GM23338 (cell line): ENCODE measurements around the gene MROH7. TPM values are rescaled to one million over a fixed set of nuclear protein-coding genes. Genes with fewer than 3 reads are reported as not detected.

Experiments used
- ATAC-seq: fragments of 200-7000 bp; cut with Tn5 transposase; 3 replicates; pipeline ENCODE4 v1.9.1; 2020
- DNase-seq: peaks from one replicate; pipeline ENCODE4 v3.0.0-alpha.2; 2015; ENCODE audit warnings: low spot score
- H2AFZ ChIP-seq: fragments of 200-600 bp; sonication (generic); 2 replicates; pipeline ENCODE4 v1.8.0; 2016; ENCODE audit warnings: antibody characterized with exemption, mild to moderate bottlenecking, moderate library complexity
- H3F3A ChIP-seq: fragments of 200-600 bp; sonication (generic); replicated peaks from 2 replicates; pipeline ENCODE4 v1.8.0; 2017; ENCODE audit warnings: antibody characterized with exemption, mixed run types, low read depth
- H3K27ac ChIP-seq: fragments of 200-600 bp; sonication (generic); 2 replicates; pipeline ENCODE4 v1.6.1; 2016; ENCODE audit warnings: low read depth
- H3K27me3 ChIP-seq: fragments of 200-600 bp; sonication (generic); 2 replicates; pipeline ENCODE4 v1.8.0; 2016; ENCODE audit warnings: mild to moderate bottlenecking, mixed run types, moderate library complexity; ENCODE audit not compliant: insufficient read depth
- H3K36me3 ChIP-seq: fragments of 200-600 bp; sonication (generic); 2 replicates; pipeline ENCODE4 v1.8.0; 2016; ENCODE audit warnings: mild to moderate bottlenecking; ENCODE audit not compliant: insufficient read depth
- H3K4me1 ChIP-seq: fragments of 200-600 bp; sonication (generic); 2 replicates; pipeline ENCODE4 v1.8.0; 2016; ENCODE audit warnings: mild to moderate bottlenecking, moderate library complexity; ENCODE audit not compliant: insufficient read depth
- H3K4me2 ChIP-seq: fragments of 200-600 bp; sonication (generic); 2 replicates; pipeline ENCODE4 v1.7.1; 2017; ENCODE audit warnings: mixed run types
- H3K4me3 ChIP-seq: fragments of 200-600 bp; sonication (generic); 2 replicates; pipeline ENCODE4 v1.6.1; 2016; ENCODE audit warnings: mixed run types
- H3K79me2 ChIP-seq: fragments of 200-600 bp; sonication (generic); replicated peaks from 2 replicates; pipeline ENCODE4 v1.8.0; 2017; ENCODE audit warnings: mild to moderate bottlenecking; ENCODE audit not compliant: insufficient read depth
- H3K9me2 ChIP-seq: fragments of 200-600 bp; sonication (generic); 2 replicates; pipeline ENCODE4 v1.8.0; 2017; ENCODE audit not compliant: insufficient read depth
- H4K20me1 ChIP-seq: fragments of 200-600 bp; sonication (generic); replicated peaks from 2 replicates; pipeline ENCODE4 v1.8.0; 2017; ENCODE audit warnings: mild to moderate bottlenecking; ENCODE audit not compliant: insufficient read depth
- H3K27ac Mint-ChIP-seq: 2 replicates; pipeline ENCODE4 v1.8.0; 2020; ENCODE audit warnings: inconsistent platforms, mild to moderate bottlenecking, moderate library complexity, mixed read lengths
- H3K27me3 Mint-ChIP-seq: 3 replicates; pipeline ENCODE4 v1.8.0; 2022; ENCODE audit warnings: low read depth, mild to moderate bottlenecking, moderate library complexity, mixed read lengths, inconsistent platforms; ENCODE audit not compliant: insufficient read depth, poor library complexity
- H3K36me3 Mint-ChIP-seq: 3 replicates; pipeline ENCODE4 v1.8.0; 2021; ENCODE audit warnings: low read depth, mild to moderate bottlenecking, inconsistent platforms, moderate library complexity, mixed read lengths
- H3K4me1 Mint-ChIP-seq: 3 replicates; pipeline ENCODE4 v1.8.0; 2020; ENCODE audit warnings: mild to moderate bottlenecking, inconsistent platforms, mixed read lengths
- H3K4me3 Mint-ChIP-seq: 3 replicates; pipeline ENCODE4 v1.8.0; 2021; ENCODE audit warnings: moderate library complexity, mild to moderate bottlenecking, inconsistent platforms, mixed read lengths
- H3K9me3 Mint-ChIP-seq: 3 replicates; pipeline ENCODE4 v1.8.0; 2020; ENCODE audit warnings: moderate library complexity, mild to moderate bottlenecking, inconsistent platforms, mixed read lengths
- CREB1 ChIP-seq: fragments of 250-450 bp; sonication (Bioruptor Pico); IDR thresholded peaks from 2 replicates; pipeline ENCODE4 v1.5.0; 2020; ENCODE audit warnings: low read depth, mild to moderate bottlenecking, moderate library complexity
- CTCF ChIP-seq, 2 experiments: fragments of 200-600 bp in 1 of 2; sonication (generic) in 1 of 2; conservative IDR thresholded peaks; 2 replicates each; pipeline versions ENCODE4 v1.5.1 to v1.6.1; 2016 to 2017; ENCODE audit warnings: antibody characterized with exemption in 2 of 2, low read depth in 2 of 2, mild to moderate bottlenecking in 2 of 2, moderate library complexity in 1 of 2
- ETS1 ChIP-seq: IDR thresholded peaks from 2 replicates; pipeline ENCODE4 v1.6.1; 2016; ENCODE audit warnings: antibody characterized with exemption
- EZH2 ChIP-seq: fragments of 200-600 bp; sonication (generic); IDR thresholded peaks from one replicate; pipeline ENCODE4 v1.8.0; 2017; ENCODE audit warnings: antibody characterized with exemption, mild to moderate bottlenecking, low read depth; ENCODE audit not compliant: unreplicated experiment
- EZH2phosphoT487 ChIP-seq: fragments of 200-600 bp; sonication (generic); IDR thresholded peaks from one replicate; pipeline ENCODE4 v1.8.1; 2018; ENCODE audit warnings: antibody characterized with exemption; ENCODE audit not compliant: unreplicated experiment
- JUNB ChIP-seq: IDR thresholded peaks from one replicate; pipeline ENCODE4 v1.6.1; 2016; ENCODE audit warnings: antibody characterized with exemption; ENCODE audit not compliant: unreplicated experiment
- NANOG ChIP-seq: IDR thresholded peaks from 2 replicates; pipeline ENCODE4 v1.6.1; 2016; ENCODE audit warnings: antibody characterized with exemption, borderline replicate concordance
- POLR2AphosphoS5 ChIP-seq: IDR thresholded peaks from 2 replicates; pipeline ENCODE4 v1.6.1; 2016; ENCODE audit warnings: antibody characterized with exemption, low read depth
- REST ChIP-seq: IDR thresholded peaks from one replicate; pipeline ENCODE4 v1.6.1; 2018; ENCODE audit warnings: antibody characterized with exemption; ENCODE audit not compliant: unreplicated experiment
- STAT1 ChIP-seq: IDR thresholded peaks from one replicate; pipeline ENCODE4 v1.6.1; 2016; ENCODE audit warnings: antibody characterized with exemption; ENCODE audit not compliant: unreplicated experiment
- ZNF114 ChIP-seq: fragments of 250-450 bp; sonication (Bioruptor Pico); IDR thresholded peaks from 2 replicates; pipeline ENCODE4 v1.5.0; 2020; ENCODE audit warnings: mild to moderate bottlenecking, moderate library complexity
- ZNF331 ChIP-seq: fragments of 250-450 bp; sonication (Bioruptor Pico); IDR thresholded peaks from 2 replicates; pipeline ENCODE4 v1.5.0; 2020; ENCODE audit warnings: low read depth, mild to moderate bottlenecking, moderate library complexity
- polyA plus RNA-seq: library from polyadenylated mRNA; unstranded; fragments of >200 nt; fragmentation: Nextera tagmentation; extraction: Ambion mirVana; gene quantifications from 2 replicates; pipeline ENCODE4 v1.2.1, GENCODE V29; 2016
- total RNA-seq: library from RNA; depleted of rRNA; stranded (reverse); fragments of >200 nt; shearing (Covaris generic); gene quantifications from 2 replicates; pipeline ENCODE4 v1.2.3, GENCODE V29; 2014

Gene MROH7
- total and polyA plus RNA-seq, 2 experiments from 2014 or later, result 0.17 TPM; not detected in 1

GRCh38 chr1:54706419-54706818, 64.8 kb downstream of the MROH7 start (continued):
- no peak for TF ChIP-seq STAT1
- TF ChIP-seq POLR2AphosphoS5, result no peak
- no peak for TF ChIP-seq REST
- no peak for TF ChIP-seq ZNF331 (CRISPR knock-in tag)

GRCh38 chr1:54708385-54708784, 66.8 kb downstream of the MROH7 start:
- DNase-seq, result no peak
- no peaks in the 10 kb centered on the region for H3K9me2 ChIP-seq
- no peak for ATAC-seq
- H3K9me3 Mint-ChIP-seq, result no peaks in the 10 kb centered on the region
- no peak overlapping the region for H2AFZ ChIP-seq
- TF ChIP-seq STAT1 (no peak), ZNF114 (CRISPR knock-in tag) (no peak), JUNB (no peak), REST (no peak), EZH2phosphoT487 (no peak), CREB1 (CRISPR knock-in tag) (no peak), NANOG (no peak), CTCF (conservative IDR thresholded peaks at IDR 0.05; ENCODE audit: low read depth in 2 of 2) (no peak), ZNF331 (CRISPR knock-in tag) (no peak), EZH2 (no peak), ETS1 (no peak)
- H3K4me1 Mint-ChIP-seq, result peaks cover 4% of the 10 kb centered on the region; the same call in 2 of the 3 replicates
- H3K4me1 ChIP-seq, result no peaks in the 10 kb centered on the region
- no peaks in the 10 kb centered on the region for H3K27me3 ChIP-seq
- H3K36me3 Mint-ChIP-seq, result no peaks in the 10 kb centered on the region
- H3K79me2 ChIP-seq, result no peaks in the 10 kb centered on the region
- no peak overlapping the region for H3K4me3 Mint-ChIP-seq
- no peaks in the 10 kb centered on the region for H3F3A ChIP-seq
- H3K4me3 ChIP-seq, result no peak overlapping the region
- H3K36me3 ChIP-seq, result no peaks in the 10 kb centered on the region
- H3K27ac ChIP-seq, result no peak overlapping the region
- H3K27me3 Mint-ChIP-seq, result peaks cover 8% of the 10 kb centered on the region
- no peak overlapping the region for H3K27ac Mint-ChIP-seq
- no peaks in the 10 kb centered on the region for H4K20me1 ChIP-seq
- no peak overlapping the region for H3K4me2 ChIP-seq
